ENCODE results near the gene SUB1.

The SUB1 gene

DNA sequence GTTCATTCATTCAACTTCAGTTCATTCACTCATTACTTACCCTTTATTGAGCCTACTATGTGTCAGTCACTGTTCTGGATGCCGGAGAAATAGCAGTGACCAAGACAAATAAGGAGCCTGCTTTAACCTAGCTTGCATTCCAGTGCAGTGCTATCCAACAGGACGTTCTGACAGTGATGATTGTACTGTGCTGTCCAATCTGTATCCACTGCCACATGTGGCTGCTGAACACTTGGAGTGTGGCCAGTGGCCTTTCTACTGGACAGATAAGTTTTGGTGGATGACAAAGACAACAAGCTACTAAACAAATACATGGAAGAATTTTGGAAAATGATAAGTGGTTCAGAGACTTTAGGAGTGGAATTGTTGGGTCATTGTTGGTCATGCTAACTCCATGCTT, 33.6 kb downstream of the SUB1 start:
- Histone ChIP-seq H3K27me3 (ENCODE audit: insufficient read depth, poor library complexity, severe bottlenecking) (no peaks in the 10 kb centered on the region), H3K27ac (replicated peaks) (no peak overlapping the region)

DNA sequence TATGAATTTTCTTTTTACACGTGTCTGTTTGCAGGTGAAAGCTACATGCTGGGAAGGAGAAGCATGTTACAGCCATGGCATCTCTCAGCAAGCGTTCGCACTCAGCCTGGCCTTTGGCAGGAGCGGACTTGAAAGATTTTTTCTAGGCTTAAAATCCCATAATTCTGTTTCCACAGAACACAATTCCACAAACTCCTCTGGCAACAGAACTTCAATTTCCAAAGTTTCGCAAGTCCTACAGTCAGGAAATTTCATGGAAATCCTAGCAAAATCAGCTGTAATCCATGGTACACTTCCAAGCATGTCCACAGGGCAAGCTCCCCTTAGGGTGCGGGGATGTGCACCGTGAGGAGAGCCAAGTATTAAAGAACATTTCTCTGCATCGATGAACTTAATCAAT, 35.9 kb downstream of the SUB1 start:
- TF ChIP-seq POLR2AphosphoS5 (IDR thresholded peaks at IDR 0.05; ENCODE audit: low read depth) = no peak
- TF ChIP-seq, protein P1, sequence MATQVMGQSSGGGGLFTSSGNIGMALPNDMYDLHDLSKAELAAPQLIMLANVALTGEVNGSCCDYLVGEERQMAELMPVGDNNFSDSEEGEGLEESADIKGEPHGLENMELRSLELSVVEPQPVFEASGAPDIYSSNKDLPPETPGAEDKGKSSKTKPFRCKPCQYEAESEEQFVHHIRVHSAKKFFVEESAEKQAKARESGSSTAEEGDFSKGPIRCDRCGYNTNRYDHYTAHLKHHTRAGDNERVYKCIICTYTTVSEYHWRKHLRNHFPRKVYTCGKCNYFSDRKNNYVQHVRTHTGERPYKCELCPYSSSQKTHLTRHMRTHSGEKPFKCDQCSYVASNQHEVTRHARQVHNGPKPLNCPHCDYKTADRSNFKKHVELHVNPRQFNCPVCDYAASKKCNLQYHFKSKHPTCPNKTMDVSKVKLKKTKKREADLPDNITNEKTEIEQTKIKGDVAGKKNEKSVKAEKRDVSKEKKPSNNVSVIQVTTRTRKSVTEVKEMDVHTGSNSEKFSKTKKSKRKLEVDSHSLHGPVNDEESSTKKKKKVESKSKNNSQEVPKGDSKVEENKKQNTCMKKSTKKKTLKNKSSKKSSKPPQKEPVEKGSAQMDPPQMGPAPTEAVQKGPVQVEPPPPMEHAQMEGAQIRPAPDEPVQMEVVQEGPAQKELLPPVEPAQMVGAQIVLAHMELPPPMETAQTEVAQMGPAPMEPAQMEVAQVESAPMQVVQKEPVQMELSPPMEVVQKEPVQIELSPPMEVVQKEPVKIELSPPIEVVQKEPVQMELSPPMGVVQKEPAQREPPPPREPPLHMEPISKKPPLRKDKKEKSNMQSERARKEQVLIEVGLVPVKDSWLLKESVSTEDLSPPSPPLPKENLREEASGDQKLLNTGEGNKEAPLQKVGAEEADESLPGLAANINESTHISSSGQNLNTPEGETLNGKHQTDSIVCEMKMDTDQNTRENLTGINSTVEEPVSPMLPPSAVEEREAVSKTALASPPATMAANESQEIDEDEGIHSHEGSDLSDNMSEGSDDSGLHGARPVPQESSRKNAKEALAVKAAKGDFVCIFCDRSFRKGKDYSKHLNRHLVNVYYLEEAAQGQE (IDR thresholded peaks at IDR 0.05; ENCODE audit: insufficient replicate concordance, low read depth) = no peak
- TF ChIP-seq GABPA (IDR thresholded peaks at IDR 0.05; ENCODE audit: low read depth) = no peak
- TF ChIP-seq SPI1 (IDR thresholded peaks at IDR 0.05; ENCODE audit: borderline replicate concordance, low read depth) = no peak
- TF ChIP-seq, protein P2, sequence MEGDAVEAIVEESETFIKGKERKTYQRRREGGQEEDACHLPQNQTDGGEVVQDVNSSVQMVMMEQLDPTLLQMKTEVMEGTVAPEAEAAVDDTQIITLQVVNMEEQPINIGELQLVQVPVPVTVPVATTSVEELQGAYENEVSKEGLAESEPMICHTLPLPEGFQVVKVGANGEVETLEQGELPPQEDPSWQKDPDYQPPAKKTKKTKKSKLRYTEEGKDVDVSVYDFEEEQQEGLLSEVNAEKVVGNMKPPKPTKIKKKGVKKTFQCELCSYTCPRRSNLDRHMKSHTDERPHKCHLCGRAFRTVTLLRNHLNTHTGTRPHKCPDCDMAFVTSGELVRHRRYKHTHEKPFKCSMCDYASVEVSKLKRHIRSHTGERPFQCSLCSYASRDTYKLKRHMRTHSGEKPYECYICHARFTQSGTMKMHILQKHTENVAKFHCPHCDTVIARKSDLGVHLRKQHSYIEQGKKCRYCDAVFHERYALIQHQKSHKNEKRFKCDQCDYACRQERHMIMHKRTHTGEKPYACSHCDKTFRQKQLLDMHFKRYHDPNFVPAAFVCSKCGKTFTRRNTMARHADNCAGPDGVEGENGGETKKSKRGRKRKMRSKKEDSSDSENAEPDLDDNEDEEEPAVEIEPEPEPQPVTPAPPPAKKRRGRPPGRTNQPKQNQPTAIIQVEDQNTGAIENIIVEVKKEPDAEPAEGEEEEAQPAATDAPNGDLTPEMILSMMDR (IDR thresholded peaks at IDR 0.05; ENCODE audit: insufficient read depth, low read length) = no peak
- Histone ChIP-seq H3K4me3 (replicated peaks; ENCODE audit: insufficient read depth, low read length) (no peak overlapping the region), H3K27me3 (ENCODE audit: insufficient read depth, poor library complexity, severe bottlenecking) (no peaks in the 10 kb centered on the region), H3K27ac (replicated peaks) (no peak overlapping the region)
- no peak for DNase-seq (ENCODE audit: low read depth in 1 of 2, low spot score in 1 of 2)

More for the DNA sequence above, 33.6 kb downstream of the SUB1 start:
- no peak overlapping the region for H3K4me3 ChIP-seq (replicated peaks; ENCODE audit: insufficient read depth, low read length)
- TF ChIP-seq, protein P1 (IDR thresholded peaks at IDR 0.05; ENCODE audit: insufficient replicate concordance, low read depth) = no peak
- TF ChIP-seq SPI1 (IDR thresholded peaks at IDR 0.05; ENCODE audit: borderline replicate concordance, low read depth) = no peak
- no peak for TF ChIP-seq GABPA (IDR thresholded peaks at IDR 0.05; ENCODE audit: low read depth)
- TF ChIP-seq POLR2AphosphoS5 (IDR thresholded peaks at IDR 0.05; ENCODE audit: low read depth) = no peak
- no peak for DNase-seq (ENCODE audit: low read depth in 1 of 2, low spot score in 1 of 2)

DNA sequence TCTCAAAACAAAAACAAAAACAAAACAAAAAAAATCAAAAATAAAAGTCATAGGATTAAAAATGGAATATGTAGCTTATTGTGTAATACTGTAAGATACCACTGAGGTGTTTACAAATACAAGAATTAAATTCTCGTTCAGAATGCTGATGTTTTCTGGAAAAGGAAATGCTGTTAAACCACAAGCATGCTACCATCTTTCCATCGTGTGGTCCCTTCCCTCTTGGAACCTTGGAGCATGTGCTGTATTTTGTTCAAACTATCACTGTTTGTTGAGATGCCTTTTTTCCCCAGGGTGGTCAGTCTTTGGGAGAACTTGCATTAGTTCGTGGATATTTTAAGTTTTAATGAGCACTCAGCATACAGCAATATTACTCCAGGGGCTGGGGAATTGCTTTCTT, 39.7 kb downstream of the SUB1 start:
- TF ChIP-seq, protein P1 (IDR thresholded peaks at IDR 0.05; ENCODE audit: insufficient replicate concordance, low read depth) = no peak
- TF ChIP-seq, protein P2 (IDR thresholded peaks at IDR 0.05; ENCODE audit: insufficient read depth, low read length) = no peak
- TF ChIP-seq POLR2AphosphoS5 (IDR thresholded peaks at IDR 0.05; ENCODE audit: low read depth) = no peak
- TF ChIP-seq SPI1 (IDR thresholded peaks at IDR 0.05; ENCODE audit: borderline replicate concordance, low read depth) = no peak
- TF ChIP-seq GABPA (IDR thresholded peaks at IDR 0.05; ENCODE audit: low read depth) = no peak
- H3K4me3 ChIP-seq (replicated peaks; ENCODE audit: insufficient read depth, low read length) = no peak overlapping the region
- DNase-seq (ENCODE audit: low read depth in 1 of 2, low spot score in 1 of 2) = no peak
- no peak overlapping the region for H3K27ac ChIP-seq (replicated peaks)
- H3K27me3 ChIP-seq (ENCODE audit: insufficient read depth, poor library complexity, severe bottlenecking) = no peaks in the 10 kb centered on the region
